A673 (cell line): ENCODE measurements around the gene SAP30BP.

Experiments
- EZH2 ChIP-seq: fragments of 200-600 bp; sonication (generic); IDR thresholded peaks from 2 replicates; pipeline ENCODE4 v1.6.1; 2017; ENCODE audit warnings: borderline replicate concordance, low read depth, mild to moderate bottlenecking, mixed read lengths, antibody characterized with exemption, low read length; ENCODE audit not compliant: poor library complexity, severe bottlenecking
- TF ChIP-seq, protein P1 (sequence below): fragments of 300-800, 200-600 bp; sonication (generic); conservative IDR thresholded peaks from 2 replicates; pipeline ENCODE4 v1.5.1; 2017; ENCODE audit warnings: low read depth, mild to moderate bottlenecking, antibody characterized with exemption, low read length, moderate library complexity, mixed read lengths

DNA sequence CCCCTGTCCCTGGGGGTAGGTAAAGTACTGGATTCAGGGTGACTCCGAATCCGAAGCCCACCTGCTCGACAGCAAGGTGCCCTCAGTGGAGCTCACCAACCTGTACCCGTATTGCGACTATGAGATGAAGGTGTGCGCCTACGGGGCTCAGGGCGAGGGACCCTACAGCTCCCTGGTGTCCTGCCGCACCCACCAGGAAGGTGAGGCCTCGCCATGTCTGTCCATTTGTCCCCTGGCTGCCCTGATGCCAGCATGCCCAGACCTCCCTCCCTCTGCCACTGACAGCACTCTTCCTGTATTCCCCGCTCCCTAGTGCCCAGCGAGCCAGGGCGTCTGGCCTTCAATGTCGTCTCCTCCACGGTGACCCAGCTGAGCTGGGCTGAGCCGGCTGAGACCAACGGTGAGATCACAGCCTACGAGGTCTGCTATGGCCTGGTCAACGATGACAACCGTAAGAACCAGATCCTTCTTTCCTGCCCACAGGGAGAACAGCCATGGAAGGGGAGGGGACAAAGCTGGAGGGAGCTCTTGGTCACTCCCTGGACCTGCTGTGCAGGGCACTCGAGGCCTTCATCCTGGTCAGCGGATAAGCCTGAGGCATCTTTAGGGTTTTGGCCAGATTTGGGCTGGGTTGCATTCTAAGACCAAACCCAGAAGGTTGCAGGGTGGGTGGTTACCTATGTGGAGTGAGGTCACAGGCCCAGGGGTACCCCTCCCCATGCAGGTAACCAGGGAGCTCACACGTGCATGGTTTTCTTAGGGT lies 83.7 kb downstream of the SAP30BP start:
- TF ChIP-seq, protein P1, sequence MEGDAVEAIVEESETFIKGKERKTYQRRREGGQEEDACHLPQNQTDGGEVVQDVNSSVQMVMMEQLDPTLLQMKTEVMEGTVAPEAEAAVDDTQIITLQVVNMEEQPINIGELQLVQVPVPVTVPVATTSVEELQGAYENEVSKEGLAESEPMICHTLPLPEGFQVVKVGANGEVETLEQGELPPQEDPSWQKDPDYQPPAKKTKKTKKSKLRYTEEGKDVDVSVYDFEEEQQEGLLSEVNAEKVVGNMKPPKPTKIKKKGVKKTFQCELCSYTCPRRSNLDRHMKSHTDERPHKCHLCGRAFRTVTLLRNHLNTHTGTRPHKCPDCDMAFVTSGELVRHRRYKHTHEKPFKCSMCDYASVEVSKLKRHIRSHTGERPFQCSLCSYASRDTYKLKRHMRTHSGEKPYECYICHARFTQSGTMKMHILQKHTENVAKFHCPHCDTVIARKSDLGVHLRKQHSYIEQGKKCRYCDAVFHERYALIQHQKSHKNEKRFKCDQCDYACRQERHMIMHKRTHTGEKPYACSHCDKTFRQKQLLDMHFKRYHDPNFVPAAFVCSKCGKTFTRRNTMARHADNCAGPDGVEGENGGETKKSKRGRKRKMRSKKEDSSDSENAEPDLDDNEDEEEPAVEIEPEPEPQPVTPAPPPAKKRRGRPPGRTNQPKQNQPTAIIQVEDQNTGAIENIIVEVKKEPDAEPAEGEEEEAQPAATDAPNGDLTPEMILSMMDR: no peak
- no peak for TF ChIP-seq EZH2
